Measurements from ENCODE around the gene ZNF333.
"Not testable (repeated sequence)": the region's sequence is repeated elsewhere in the genome, so short reads cannot be mapped to it uniquely, and the experiment has no call there.

Gene ZNF333

GRCh38 chr19:14700711-14701375, 11.0 kb downstream of the ZNF333 start:
- DNase-seq: no peak

GRCh38 chr19:14703833-14704232, 14.0 kb downstream of the ZNF333 start:
- DNase-seq: no peak

GRCh38 chr19:14704450-14704849, 14.6 kb downstream of the ZNF333 start:
- DNase-seq: no peak

- DNase-seq: no peak
Measured at GRCh38 chr19:14715841-14716240, 26.0 kb downstream of the ZNF333 start.

- no peak for DNase-seq
Measured at GRCh38 chr19:14718522-14719116, 28.8 kb downstream of the ZNF333 start.

GRCh38 chr19:14719162-14719561, 29.3 kb downstream of the ZNF333 start:
- no peak for DNase-seq

- DNase-seq: no peak
Measured at GRCh38 chr19:14722127-14722526, 32.3 kb downstream of the ZNF333 start.

GRCh38 chr19:14728595-14728994, 38.7 kb downstream of the ZNF333 start:
- DNase-seq: no peak

- no peak for DNase-seq
Measured at GRCh38 chr19:14731200-14731599, 41.4 kb downstream of the ZNF333 start.

- DNase-seq: no peak
Measured at GRCh38 chr19:14732510-14732909, 42.7 kb downstream of the ZNF333 start.

GRCh38 chr19:14733574-14733973, 43.7 kb downstream of the ZNF333 start:
- no peak for DNase-seq

GRCh38 chr19:14735915-14736314, 46.1 kb downstream of the ZNF333 start:
- no peak for DNase-seq

GRCh38 chr19:14746886-14747285, 57.0 kb downstream of the ZNF333 start:
- DNase-seq: no peak

- DNase-seq: no peak
Measured at GRCh38 chr19:14748601-14749000, 58.8 kb downstream of the ZNF333 start.

GRCh38 chr19:14758816-14759215, 69.0 kb downstream of the ZNF333 start:
- no peak for DNase-seq

- DNase-seq: no peak
Measured at GRCh38 chr19:14761607-14762006, 71.8 kb downstream of the ZNF333 start.

GRCh38 chr19:14762111-14762510, 72.3 kb downstream of the ZNF333 start:
- no peak for DNase-seq

- DNase-seq: no peak
Measured at GRCh38 chr19:14763497-14764145, 73.8 kb downstream of the ZNF333 start.

GRCh38 chr19:14764401-14764800, 74.6 kb downstream of the ZNF333 start:
- DNase-seq: no peak

GRCh38 chr19:14765403-14765802, 75.6 kb downstream of the ZNF333 start:
- not testable (repeated sequence) for DNase-seq

GRCh38 chr19:14765841-14766240, 76.0 kb downstream of the ZNF333 start:
- DNase-seq: not testable (repeated sequence)

- no peak for DNase-seq
Measured at GRCh38 chr19:14767466-14767971, 77.7 kb downstream of the ZNF333 start.

GRCh38 chr19:14768001-14768400, 78.2 kb downstream of the ZNF333 start:
- DNase-seq: no peak

- no peak for DNase-seq
Measured at GRCh38 chr19:14769201-14769600, 79.4 kb downstream of the ZNF333 start.

Measured in NCI-H2107 (cell line).